HEK293 (cell line): ENCODE measurements around the gene ABCA2.

Experiments
- CTCF ChIP-seq: fragments of 450-650 bp; formaldehyde crosslinking; IDR thresholded peaks from 2 replicates; pipeline ENCODE4 v1.5.1; 2016; ENCODE audit warnings: missing biosample characterization, missing genetic modification characterization
- YY1 ChIP-seq: fragments of 450-650 bp; formaldehyde crosslinking; IDR thresholded peaks from 2 replicates; pipeline ENCODE4 v1.5.1; 2018; ENCODE audit warnings: missing biosample characterization, missing genetic modification characterization
- ZNF157 ChIP-seq: fragments of 450-650 bp; formaldehyde crosslinking; IDR thresholded peaks from 2 replicates; pipeline ENCODE4 v1.5.1; 2016; ENCODE audit warnings: missing biosample characterization, missing genetic modification characterization
- ZNF202 ChIP-seq: fragments of 450-650 bp; formaldehyde crosslinking; IDR thresholded peaks from 2 replicates; pipeline ENCODE4 v1.5.1; 2016; ENCODE audit warnings: missing biosample characterization, missing genetic modification characterization, borderline replicate concordance
- ZNF26 ChIP-seq: fragments of 450-650 bp; formaldehyde crosslinking; IDR thresholded peaks from 2 replicates; pipeline ENCODE4 v1.5.1; 2016; ENCODE audit warnings: missing biosample characterization, missing genetic modification characterization
- ZNF394 ChIP-seq: fragments of 450-650 bp; formaldehyde crosslinking; IDR thresholded peaks from 2 replicates; pipeline ENCODE4 v1.5.1; 2016; ENCODE audit warnings: missing biosample characterization, missing genetic modification characterization, mild to moderate bottlenecking, moderate library complexity, borderline replicate concordance
- ZNF555 ChIP-seq: fragments of 450-650 bp; formaldehyde crosslinking; conservative IDR thresholded peaks from 2 replicates; pipeline ENCODE4 v1.5.1; 2017; ENCODE audit warnings: missing biosample characterization, mild to moderate bottlenecking, missing genetic modification characterization, inconsistent platforms
- ZNF639 ChIP-seq: fragments of 450-650 bp; formaldehyde crosslinking; IDR thresholded peaks from 2 replicates; pipeline ENCODE4 v1.5.1; 2016; ENCODE audit warnings: missing biosample characterization, missing genetic modification characterization
- ZSCAN30 ChIP-seq: fragments of 450-650 bp; IDR thresholded peaks from 2 replicates; pipeline ENCODE4 v1.5.1; 2018; ENCODE audit warnings: missing biosample characterization, mild to moderate bottlenecking, missing genetic modification characterization, moderate library complexity

- no peak for TF ChIP-seq ZNF26 (tag by site-specific recombination)
- TF ChIP-seq ZNF394 (tag by site-specific recombination) = no peak
- no peak for TF ChIP-seq CTCF
- TF ChIP-seq ZNF555 (tag by site-specific recombination) = no peak
- no peak for TF ChIP-seq ZNF202 (tag by site-specific recombination)
- no peak for TF ChIP-seq YY1 (tag by site-specific recombination)
- TF ChIP-seq ZSCAN30 = no peak
- TF ChIP-seq ZNF639 (tag by site-specific recombination) = no peak
- no peak for TF ChIP-seq ZNF157 (tag by site-specific recombination)
These were observed 13.1 kb upstream of the ABCA2 start for GRCh38 chr9:137041124-137041523.
